Epithelial cell of proximal tubule (primary cell): ENCODE data around the gene PROM1. TPM values are rescaled to one million over a fixed set of nuclear protein-coding genes. Genes with fewer than 3 reads are reported as not detected.

Experiments
- DNase-seq: peaks from one replicate; pipeline ENCODE4 v3.0.0-alpha.2; 2011; ENCODE audit warnings: low read depth
- H3K4me3 ChIP-seq: 2 replicates; pipeline ENCODE4 v1.5.1; 2011; ENCODE audit warnings: low read depth, mild to moderate bottlenecking, low read length
- CTCF ChIP-seq: conservative IDR thresholded peaks from 2 replicates; pipeline ENCODE4 v1.5.1; 2012; ENCODE audit warnings: low read depth, mild to moderate bottlenecking, low read length
- total RNA-seq: library from RNA; depleted of rRNA; stranded (reverse); fragments of >200 nt; gene quantifications from 2 replicates; pipeline ENCODE4 v1.2.3, GENCODE V29; 2015

The PROM1 gene
- total RNA-seq, 1 donor from 2014 or later, result 69.6 TPM

GRCh38 chr4:15990570-15991285, 93.1 kb downstream of the PROM1 start:
- no peak for DNase-seq
- no peak for TF ChIP-seq CTCF
- H3K4me3 ChIP-seq, result no peak overlapping the region

GRCh38 chr4:15989424-15989823, 94.4 kb downstream of the PROM1 start:
- no peak overlapping the region for H3K4me3 ChIP-seq
- no peak for TF ChIP-seq CTCF
- DNase-seq, result no peak

GRCh38 chr4:15988222-15988621, 95.6 kb downstream of the PROM1 start:
- no peak for DNase-seq

DNA sequence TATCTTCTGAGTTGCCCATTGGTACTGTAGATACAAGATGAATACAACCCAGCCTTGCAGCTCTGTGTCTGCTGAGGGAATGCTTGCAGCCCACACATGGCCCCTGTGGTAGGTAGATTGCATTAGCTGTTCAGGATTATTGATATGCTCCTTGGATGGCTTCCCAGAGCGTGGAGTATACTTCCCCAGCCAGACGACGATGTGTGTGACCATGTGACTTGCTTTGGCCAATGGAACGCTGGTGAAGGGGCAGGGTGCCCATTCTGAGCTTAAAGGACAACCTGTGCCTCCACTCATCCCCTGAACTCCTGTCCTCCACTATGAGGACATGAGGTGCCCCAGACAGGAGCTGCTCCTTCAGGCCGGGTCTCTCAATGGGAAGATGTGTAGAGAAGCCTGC, 96.9 kb downstream of the PROM1 start:
- TF ChIP-seq CTCF, result no peak
- DNase-seq, result no peak

More at GRCh38 chr4:15988222-15988621, 95.6 kb downstream of the PROM1 start:
- no peak for TF ChIP-seq CTCF
- no peak overlapping the region for H3K4me3 ChIP-seq

DNA sequence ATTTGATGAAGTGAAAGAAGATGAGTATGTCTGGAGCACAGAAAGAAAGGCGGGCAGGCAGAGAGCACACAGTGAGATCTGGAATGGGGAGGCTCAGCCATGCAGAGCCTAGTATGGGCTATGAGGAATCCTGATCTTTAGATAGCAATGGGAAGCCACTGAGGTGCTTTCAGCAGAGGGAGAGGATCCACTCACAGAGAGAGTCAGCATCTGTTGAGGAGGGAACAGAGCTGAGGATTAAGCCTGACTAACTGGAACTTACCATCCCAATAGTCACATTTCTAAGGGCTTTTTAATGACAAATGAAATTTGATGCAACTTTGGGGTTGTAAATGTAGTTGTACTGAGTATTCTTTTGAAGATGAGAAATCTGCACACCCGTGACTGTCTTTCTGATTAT, 100.2 kb downstream of the PROM1 start:
- TF ChIP-seq CTCF, result no peak

More for the DNA sequence above, 96.9 kb downstream of the PROM1 start:
- no peak overlapping the region for H3K4me3 ChIP-seq

DNA sequence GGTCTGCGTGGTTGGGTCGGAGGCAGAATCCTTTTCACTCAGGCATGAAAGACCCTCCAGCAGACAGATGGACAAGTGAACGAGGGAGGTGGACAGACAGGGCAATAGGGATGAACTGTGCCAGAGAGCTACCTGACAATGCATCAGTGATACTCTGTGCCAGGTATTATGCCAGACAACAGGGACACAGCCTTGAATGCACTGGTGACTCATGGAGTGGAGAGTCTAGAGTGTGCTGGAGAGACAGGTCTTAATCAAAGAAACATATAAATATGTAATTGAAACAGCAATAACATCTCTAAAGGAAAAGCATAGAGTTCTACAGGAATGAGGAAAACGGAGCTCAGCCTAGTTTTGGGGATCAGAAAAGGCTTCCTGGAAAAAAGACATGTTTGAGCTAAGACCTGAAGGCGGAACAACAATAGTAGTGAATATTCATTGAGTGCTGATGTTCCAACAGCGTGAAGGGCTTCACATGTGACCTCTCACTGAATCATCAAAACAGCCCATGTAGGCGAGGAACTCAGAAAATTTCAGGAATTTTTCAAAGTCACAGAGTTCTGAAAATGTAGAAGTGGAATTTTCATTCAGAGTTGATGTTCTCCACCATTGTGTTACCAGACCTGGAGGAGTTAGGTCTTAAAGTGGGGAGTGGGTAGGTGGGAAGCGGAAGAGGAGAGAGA, 100.8 kb downstream of the PROM1 start:
- TF ChIP-seq CTCF, result no peak
- DNase-seq, result peak; percentile 40
- H3K4me3 ChIP-seq, result no peak overlapping the region

More for the DNA sequence above, 100.2 kb downstream of the PROM1 start:
- DNase-seq, result no peak
- H3K4me3 ChIP-seq, result no peak overlapping the region
